Measurements from ENCODE around the gene SLC25A44.

SLC25A44 gene

GRCh38 chr1:156146020-156146768, 47.7 kb upstream of the SLC25A44 start:
- TF ChIP-seq CSDC2 (CRISPR knock-in tag; IDR thresholded peaks at IDR 0.05), result no peak
- peak; percentile 80 for TF ChIP-seq ZC3H10 (CRISPR knock-in tag; IDR thresholded peaks at IDR 0.05)
- peak; percentile 47; the same call in 1 of the 2 replicates for TF ChIP-seq TOX (CRISPR knock-in tag; IDR thresholded peaks at IDR 0.05; ENCODE audit: borderline replicate concordance)

GRCh38 chr1:156146769-156147405, 47.0 kb upstream of the SLC25A44 start:
- TF ChIP-seq ZFP3 (CRISPR knock-in tag; IDR thresholded peaks at IDR 0.05) (no peak), ARNTL (CRISPR knock-in tag; IDR thresholded peaks at IDR 0.05; ENCODE audit: borderline replicate concordance, low read depth) (no peak), ZC3H10 (CRISPR knock-in tag; IDR thresholded peaks at IDR 0.05) (no peak), CSDC2 (CRISPR knock-in tag; IDR thresholded peaks at IDR 0.05) (no peak), ZNF8 (CRISPR knock-in tag; IDR thresholded peaks at IDR 0.05) (no peak), ZFP30 (CRISPR knock-in tag; IDR thresholded peaks at IDR 0.05) (no peak), ISL1 (CRISPR knock-in tag; IDR thresholded peaks at IDR 0.05) (no peak), POU6F1 (CRISPR knock-in tag; IDR thresholded peaks at IDR 0.05; ENCODE audit: borderline replicate concordance, low read depth) (no peak), ZNF70 (CRISPR knock-in tag; IDR thresholded peaks at IDR 0.05) (no peak), TCF4 (CRISPR knock-in tag; IDR thresholded peaks at IDR 0.05; ENCODE audit: borderline replicate concordance) (no peak), BACH2 (CRISPR knock-in tag; IDR thresholded peaks at IDR 0.05; ENCODE audit: borderline replicate concordance) (no peak), GLIS3 (CRISPR knock-in tag; IDR thresholded peaks at IDR 0.05) (no peak), ESRRG (CRISPR knock-in tag; IDR thresholded peaks at IDR 0.05) (no peak), TSHZ2 (CRISPR knock-in tag; IDR thresholded peaks at IDR 0.05) (no peak), OSR1 (CRISPR knock-in tag; IDR thresholded peaks at IDR 0.05) (no peak)
- TF ChIP-seq, protein P1, sequence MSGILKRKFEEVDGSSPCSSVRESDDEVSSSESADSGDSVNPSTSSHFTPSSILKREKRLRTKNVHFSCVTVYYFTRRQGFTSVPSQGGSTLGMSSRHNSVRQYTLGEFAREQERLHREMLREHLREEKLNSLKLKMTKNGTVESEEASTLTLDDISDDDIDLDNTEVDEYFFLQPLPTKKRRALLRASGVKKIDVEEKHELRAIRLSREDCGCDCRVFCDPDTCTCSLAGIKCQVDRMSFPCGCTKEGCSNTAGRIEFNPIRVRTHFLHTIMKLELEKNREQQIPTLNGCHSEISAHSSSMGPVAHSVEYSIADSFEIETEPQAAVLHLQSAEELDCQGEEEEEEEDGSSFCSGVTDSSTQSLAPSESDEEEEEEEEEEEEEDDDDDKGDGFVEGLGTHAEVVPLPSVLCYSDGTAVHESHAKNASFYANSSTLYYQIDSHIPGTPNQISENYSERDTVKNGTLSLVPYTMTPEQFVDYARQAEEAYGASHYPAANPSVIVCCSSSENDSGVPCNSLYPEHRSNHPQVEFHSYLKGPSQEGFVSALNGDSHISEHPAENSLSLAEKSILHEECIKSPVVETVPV (CRISPR knock-in tag; IDR thresholded peaks at IDR 0.05), result no peak
- TF ChIP-seq, protein P2, sequence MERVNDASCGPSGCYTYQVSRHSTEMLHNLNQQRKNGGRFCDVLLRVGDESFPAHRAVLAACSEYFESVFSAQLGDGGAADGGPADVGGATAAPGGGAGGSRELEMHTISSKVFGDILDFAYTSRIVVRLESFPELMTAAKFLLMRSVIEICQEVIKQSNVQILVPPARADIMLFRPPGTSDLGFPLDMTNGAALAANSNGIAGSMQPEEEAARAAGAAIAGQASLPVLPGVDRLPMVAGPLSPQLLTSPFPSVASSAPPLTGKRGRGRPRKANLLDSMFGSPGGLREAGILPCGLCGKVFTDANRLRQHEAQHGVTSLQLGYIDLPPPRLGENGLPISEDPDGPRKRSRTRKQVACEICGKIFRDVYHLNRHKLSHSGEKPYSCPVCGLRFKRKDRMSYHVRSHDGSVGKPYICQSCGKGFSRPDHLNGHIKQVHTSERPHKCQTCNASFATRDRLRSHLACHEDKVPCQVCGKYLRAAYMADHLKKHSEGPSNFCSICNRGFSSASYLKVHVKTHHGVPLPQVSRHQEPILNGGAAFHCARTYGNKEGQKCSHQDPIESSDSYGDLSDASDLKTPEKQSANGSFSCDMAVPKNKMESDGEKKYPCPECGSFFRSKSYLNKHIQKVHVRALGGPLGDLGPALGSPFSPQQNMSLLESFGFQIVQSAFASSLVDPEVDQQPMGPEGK (CRISPR knock-in tag; IDR thresholded peaks at IDR 0.05; ENCODE audit: borderline replicate concordance), result no peak
- ATAC-seq, result peak; percentile 0

More at GRCh38 chr1:156146020-156146768, 47.7 kb upstream of the SLC25A44 start:
- ATAC-seq, result peak; percentile 57

DNA sequence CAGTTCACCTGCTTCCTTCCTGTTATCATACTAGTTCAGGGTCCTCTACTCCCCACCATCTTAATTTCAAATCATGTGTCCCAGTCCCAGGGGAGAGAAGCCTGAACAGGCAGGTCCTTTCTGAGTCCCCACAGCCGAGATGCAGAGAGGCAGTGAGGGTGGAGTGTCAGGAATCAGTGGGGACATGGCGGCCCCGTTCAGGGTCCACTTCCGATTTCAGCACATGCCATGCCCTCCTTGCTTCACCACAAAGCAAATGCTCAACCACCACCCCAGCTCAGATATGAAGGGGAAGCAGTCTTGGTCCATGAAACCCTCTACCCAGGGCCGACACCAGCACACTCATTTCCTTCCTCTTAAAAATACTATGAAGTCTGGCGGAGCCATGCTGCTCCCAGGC, 45.7 kb upstream of the SLC25A44 start:
- TF ChIP-seq ESRRG (CRISPR knock-in tag; IDR thresholded peaks at IDR 0.05) (no peak), CSDC2 (CRISPR knock-in tag; IDR thresholded peaks at IDR 0.05) (no peak), ARNTL (CRISPR knock-in tag; IDR thresholded peaks at IDR 0.05; ENCODE audit: borderline replicate concordance, low read depth) (no peak), POU6F1 (CRISPR knock-in tag; IDR thresholded peaks at IDR 0.05; ENCODE audit: borderline replicate concordance, low read depth) (no peak), ZNF8 (CRISPR knock-in tag; IDR thresholded peaks at IDR 0.05) (no peak)
- TF ChIP-seq, protein P2 (CRISPR knock-in tag; IDR thresholded peaks at IDR 0.05; ENCODE audit: borderline replicate concordance), result no peak
- TF ChIP-seq, protein P1 (CRISPR knock-in tag; IDR thresholded peaks at IDR 0.05), result no peak
- no peak for ATAC-seq
